Right lung (tissue), 5 donors: ENCODE results near the gene FAM124A. TPM values are rescaled to one million over a fixed set of nuclear protein-coding genes. Genes with fewer than 3 reads are reported as not detected.
"Not testable (repeated sequence)": the region's sequence is repeated elsewhere in the genome, so short reads cannot be mapped to it uniquely, and the experiment has no call there.

Experiments used
- DNase-seq, 2 donors: peaks; one replicate each; pipeline ENCODE4 v3.0.0-alpha.2; 2013
- polyA plus RNA-seq, 5 donors: library from polyadenylated mRNA; unstranded; fragments of 120-200 nt; gene quantifications; one replicate each; pipeline versions ENCODE4 v1.2.1 to v1.2.3, GENCODE V29; 2013; ENCODE audit warnings: inconsistent platforms in 1 of 5, low replicate concordance in 1 of 5; ENCODE audit not compliant: insufficient read length in 5 of 5, insufficient read depth in 1 of 5

Gene FAM124A
- polyA plus RNA-seq, 5 donors, result 5.1 to 7.4 (median 6.7) TPM

GRCh38 chr13:51267622-51268021, 45.4 kb downstream of the FAM124A start:
- no peak for DNase-seq

GRCh38 chr13:51269039-51269438, 46.8 kb downstream of the FAM124A start:
- no peak for DNase-seq

- DNase-seq, result peak; percentile 33 to 57
These were observed 48.6 kb downstream of the FAM124A start for GRCh38 chr13:51270623-51271415.

- no peak for DNase-seq
These were observed 49.4 kb downstream of the FAM124A start for GRCh38 chr13:51271528-51272085.

GRCh38 chr13:51275101-51275500, 52.9 kb downstream of the FAM124A start:
- DNase-seq, result no peak

GRCh38 chr13:51276636-51277035, 54.4 kb downstream of the FAM124A start:
- DNase-seq, result no peak

- DNase-seq, result no peak
These were observed 55.7 kb downstream of the FAM124A start for GRCh38 chr13:51277928-51278327.

- no peak for DNase-seq
These were observed 56.4 kb downstream of the FAM124A start for GRCh38 chr13:51278426-51279130.

GRCh38 chr13:51280379-51280940, 58.3 kb downstream of the FAM124A start:
- no peak for DNase-seq

GRCh38 chr13:51282322-51282721, 60.1 kb downstream of the FAM124A start:
- no peak for DNase-seq

GRCh38 chr13:51282923-51283322, 60.7 kb downstream of the FAM124A start:
- not testable (repeated sequence) for DNase-seq

- no peak for DNase-seq
These were observed 61.2 kb downstream of the FAM124A start for GRCh38 chr13:51283371-51283770.

- no peak for DNase-seq
These were observed 62.1 kb downstream of the FAM124A start for GRCh38 chr13:51284339-51284738.

GRCh38 chr13:51286135-51287002, 64.2 kb downstream of the FAM124A start:
- DNase-seq, result peak; percentile 64 to 70

- no peak for DNase-seq
These were observed 65.6 kb downstream of the FAM124A start for GRCh38 chr13:51287758-51288157.

GRCh38 chr13:51288254-51288653, 66.1 kb downstream of the FAM124A start:
- not testable (repeated sequence) for DNase-seq

GRCh38 chr13:51291341-51291740, 69.1 kb downstream of the FAM124A start:
- no peak for DNase-seq

GRCh38 chr13:51292000-51292565, 69.9 kb downstream of the FAM124A start:
- DNase-seq, result no peak

- DNase-seq, result no peak
These were observed 75.4 kb downstream of the FAM124A start for GRCh38 chr13:51297556-51297955.

GRCh38 chr13:51298812-51299211, 76.6 kb downstream of the FAM124A start:
- no peak for DNase-seq

- DNase-seq, result no peak
These were observed 80.9 kb downstream of the FAM124A start for GRCh38 chr13:51303063-51303552.
